AG09309 (cell line): ENCODE measurements around the gene MESP1.

Experiments used
- DNase-seq: peaks from one replicate; pipeline ENCODE4 v3.0.0-alpha.2; 2010; ENCODE audit warnings: low read depth
- H3K4me3 ChIP-seq: 2 replicates; pipeline ENCODE4 v1.5.1; 2011; ENCODE audit warnings: mild to moderate bottlenecking, low read depth, low read length, moderate library complexity; ENCODE audit not compliant: control insufficient read depth
- TF ChIP-seq, protein P1 (sequence below): IDR thresholded peaks from 2 replicates; pipeline ENCODE4 v1.5.1; 2011; ENCODE audit warnings: mild to moderate bottlenecking, low read depth, low read length, inconsistent platforms; ENCODE audit not compliant: insufficient read depth, control insufficient read depth; ENCODE audit errors: missing control alignments

MESP1 gene

GRCh38 chr15:89745768-89746167, 5.3 kb downstream of the MESP1 start:
- TF ChIP-seq, protein P1, sequence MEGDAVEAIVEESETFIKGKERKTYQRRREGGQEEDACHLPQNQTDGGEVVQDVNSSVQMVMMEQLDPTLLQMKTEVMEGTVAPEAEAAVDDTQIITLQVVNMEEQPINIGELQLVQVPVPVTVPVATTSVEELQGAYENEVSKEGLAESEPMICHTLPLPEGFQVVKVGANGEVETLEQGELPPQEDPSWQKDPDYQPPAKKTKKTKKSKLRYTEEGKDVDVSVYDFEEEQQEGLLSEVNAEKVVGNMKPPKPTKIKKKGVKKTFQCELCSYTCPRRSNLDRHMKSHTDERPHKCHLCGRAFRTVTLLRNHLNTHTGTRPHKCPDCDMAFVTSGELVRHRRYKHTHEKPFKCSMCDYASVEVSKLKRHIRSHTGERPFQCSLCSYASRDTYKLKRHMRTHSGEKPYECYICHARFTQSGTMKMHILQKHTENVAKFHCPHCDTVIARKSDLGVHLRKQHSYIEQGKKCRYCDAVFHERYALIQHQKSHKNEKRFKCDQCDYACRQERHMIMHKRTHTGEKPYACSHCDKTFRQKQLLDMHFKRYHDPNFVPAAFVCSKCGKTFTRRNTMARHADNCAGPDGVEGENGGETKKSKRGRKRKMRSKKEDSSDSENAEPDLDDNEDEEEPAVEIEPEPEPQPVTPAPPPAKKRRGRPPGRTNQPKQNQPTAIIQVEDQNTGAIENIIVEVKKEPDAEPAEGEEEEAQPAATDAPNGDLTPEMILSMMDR: no peak
- no peak for DNase-seq
- H3K4me3 ChIP-seq: no peak overlapping the region

GRCh38 chr15:89745131-89745530, 5.9 kb downstream of the MESP1 start:
- TF ChIP-seq, protein P1: no peak

DNA sequence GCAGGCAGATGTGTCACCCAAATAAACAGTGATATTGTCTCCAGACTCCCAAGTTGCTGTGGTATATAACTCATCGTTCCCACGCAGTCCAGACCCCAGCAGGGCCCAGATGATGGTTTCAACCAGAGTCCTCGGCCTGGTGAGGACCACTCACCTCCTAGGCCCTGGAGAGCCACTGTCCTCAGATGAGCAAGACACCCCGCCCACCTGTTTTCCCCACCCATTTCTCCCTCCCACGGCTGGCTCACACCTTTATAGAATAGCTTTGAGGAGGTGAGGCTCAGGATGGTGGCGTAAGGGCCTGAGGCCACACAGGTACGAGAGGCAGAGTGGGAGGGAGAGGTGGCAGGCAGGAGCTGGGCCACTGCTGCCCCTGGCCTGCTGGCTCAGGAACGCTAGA, 7.5 kb downstream of the MESP1 start:
- H3K4me3 ChIP-seq: no peak overlapping the region
- no peak for DNase-seq
- TF ChIP-seq, protein P1: no peak

More at GRCh38 chr15:89745131-89745530, 5.9 kb downstream of the MESP1 start:
- no peak overlapping the region for H3K4me3 ChIP-seq
- no peak for DNase-seq

GRCh38 chr15:89743011-89743410, 8.0 kb downstream of the MESP1 start:
- TF ChIP-seq, protein P1: no peak
- no peak for DNase-seq
- no peak overlapping the region for H3K4me3 ChIP-seq

- no peak overlapping the region for H3K4me3 ChIP-seq
- no peak for DNase-seq
- TF ChIP-seq, protein P1: peak; percentile 85
These were observed 10.9 kb downstream of the MESP1 start for GRCh38 chr15:89740137-89740536.

DNA sequence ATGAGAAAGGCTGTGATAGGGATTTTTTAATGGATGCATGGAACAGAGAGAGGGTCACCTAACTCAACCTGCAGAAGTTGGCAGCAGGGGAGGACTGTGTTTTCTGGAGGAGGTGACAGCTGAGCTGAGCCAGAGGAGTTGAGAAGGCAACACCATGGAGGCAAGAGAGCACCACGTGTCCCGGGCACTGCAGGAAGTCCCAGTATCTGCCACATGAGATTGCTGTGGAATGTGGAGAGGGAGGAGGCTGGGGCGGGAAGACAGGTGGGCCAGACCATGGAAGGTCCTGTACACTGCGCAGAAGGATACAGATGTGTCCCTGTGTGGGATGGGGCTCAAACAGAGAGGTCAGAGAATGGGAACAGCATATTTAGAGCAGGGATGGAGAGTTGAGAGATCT, 15.3 kb downstream of the MESP1 start:
- TF ChIP-seq, protein P1: no peak
- DNase-seq: no peak
- no peak overlapping the region for H3K4me3 ChIP-seq
